ENCODE data around the gene CRYGA.

- no peak for TF ChIP-seq EP300 (IDR thresholded peaks at IDR 0.05)
- TF ChIP-seq CTCF (IDR thresholded peaks at IDR 0.05): no peak
- TF ChIP-seq POLR2A (IDR thresholded peaks at IDR 0.05; ENCODE audit: low read depth): no peak
These were observed 23.1 kb upstream of the CRYGA start for GRCh38 chr2:208186465-208186864.
